CD4-positive, alpha-beta T cell (primary cell): ENCODE data around the gene LAMA3. TPM values are rescaled to one million over a fixed set of nuclear protein-coding genes. Genes with fewer than 3 reads are reported as not detected.
A peak's percentile ranks its signal among the peaks of the same experiment; 100 is the strongest.

Source experiments
- ATAC-seq: fragments of 200-7000 bp; cut with Tn5 transposase; one replicate; pipeline ENCODE4 v1.10.0; 2022; ENCODE audit warnings: mild to moderate bottlenecking; ENCODE audit not compliant: poor library complexity
- CTCF ChIA-PET: fragments of 350-600 bp; sonication (Branson Sonifier 250); formaldehyde crosslinking; loops from one replicate; lab custom pipeline; 2021; ENCODE audit warnings: antibody characterized with exemption, inconsistent platforms; lab: Charles Lee
- POLR2A ChIA-PET: fragments of 350-600 bp; sonication (Branson Sonifier 250); formaldehyde crosslinking; loops from one replicate; lab custom pipeline; 2021; ENCODE audit warnings: antibody characterized with exemption, inconsistent platforms; lab: Charles Lee
- DNase-seq, 14 experiments: peaks; one replicate each; pipeline ENCODE4 v3.0.0-alpha.2; 2013 to 2020; ENCODE audit warnings: mixed read lengths in 2 of 14
- H3K27ac ChIP-seq, 2 donors: one replicate each; pipeline versions ENCODE4 v1.5.1 to v1.7.0; 2013; ENCODE audit warnings: low read length in 2 of 2, low read depth in 1 of 2, mild to moderate bottlenecking in 1 of 2
- H3K27me3 ChIP-seq, 2 experiments: 1 replicate in 1 of 2; 2 replicates in 1 of 2; pipeline versions ENCODE4 v1.6.1 to v1.7.0; 2013; ENCODE audit warnings: low read length in 2 of 2, control low read depth in 1 of 2, mild to moderate bottlenecking in 1 of 2, moderate library complexity in 1 of 2; ENCODE audit not compliant: insufficient read depth in 2 of 2, control insufficient read depth in 1 of 2
- H3K36me3 ChIP-seq: one replicate; pipeline ENCODE4 v1.6.1; 2013; ENCODE audit warnings: low read length, control low read depth; ENCODE audit not compliant: insufficient read depth
- H3K4me1 ChIP-seq: one replicate; pipeline ENCODE4 v1.6.1; 2013; ENCODE audit warnings: low read length, control low read depth; ENCODE audit not compliant: insufficient read depth
- H3K4me3 ChIP-seq: one replicate; pipeline ENCODE4 v1.5.1; 2013; ENCODE audit warnings: mild to moderate bottlenecking, low read length, moderate library complexity
- H3K9me3 ChIP-seq, 2 experiments: 1 replicate in 1 of 2; 2 replicates in 1 of 2; pipeline versions ENCODE4 v1.6.1 to v1.7.0; 2013; ENCODE audit warnings: low read length in 2 of 2, mild to moderate bottlenecking in 2 of 2, control low read depth in 1 of 2, moderate library complexity in 1 of 2; ENCODE audit not compliant: control insufficient read depth in 1 of 2, insufficient read depth in 1 of 2
- H3K27ac Mint-ChIP-seq: one replicate; pipeline ENCODE4 v1.8.0; 2020; ENCODE audit warnings: mixed read lengths
- H3K27me3 Mint-ChIP-seq: one replicate; pipeline ENCODE4 v1.8.0; 2021; ENCODE audit warnings: mixed read lengths
- H3K36me3 Mint-ChIP-seq: one replicate; pipeline ENCODE4 v1.8.0; 2021; ENCODE audit warnings: low read depth, mixed read lengths
- H3K4me1 Mint-ChIP-seq: one replicate; pipeline ENCODE4 v1.8.0; 2021; ENCODE audit warnings: low read depth, mixed read lengths
- H3K4me3 Mint-ChIP-seq: one replicate; pipeline ENCODE4 v1.8.0; 2020; ENCODE audit warnings: mild to moderate bottlenecking, mixed read lengths
- H3K9me3 Mint-ChIP-seq: one replicate; pipeline ENCODE4 v1.8.0; 2020; ENCODE audit warnings: mixed read lengths
- intact Hi-C, 2 experiments: fragments of 100-400 bp; cut with DNase I in 1 of 2; cut with micrococcal nuclease in 1 of 2; formaldehyde crosslinking; loops; one replicate each; pipeline versions ENCODE4 v1.15.1 to v1.9.0; 2023 to 2025; cut with DNase I, micrococcal nuclease
- total RNA-seq, 174 experiments: library from RNA in 2 of 174; stranded (reverse) in 2 of 174; gene quantifications; one replicate each; pipeline ENCODE4 v1.2.3 and lab custom pipeline; 2021 to 2026
- TF ChIP-seq, protein P1 (sequence below): fragments of 200-600 bp; IDR thresholded peaks from one replicate; pipeline ENCODE4 v1.8.0; 2022; ENCODE audit warnings: antibody characterized with exemption, mild to moderate bottlenecking

The LAMA3 gene
- total RNA-seq, 2 experiments from 2014 or later: 0.19 TPM; not detected in 1

DNA sequence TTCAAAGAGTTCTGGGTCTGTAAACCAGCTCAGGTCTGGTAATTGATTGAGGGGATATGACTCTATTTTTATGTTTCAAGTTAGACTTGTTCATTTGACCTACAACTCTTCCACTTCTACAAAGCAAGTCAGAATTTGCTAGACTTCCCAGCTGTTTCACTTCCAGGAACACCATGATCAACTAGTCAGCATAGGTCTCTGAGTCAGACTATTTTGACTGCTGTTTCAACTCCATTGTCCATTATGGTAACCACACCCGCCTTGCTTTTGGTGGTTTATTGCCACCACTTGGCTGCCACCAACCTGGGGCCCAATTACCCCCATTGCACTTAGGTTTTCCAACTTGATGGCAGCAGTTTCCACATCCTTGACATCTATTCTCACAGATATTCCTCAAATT is 116.6 kb downstream of the LAMA3 start:
- no peak for ATAC-seq
- intact Hi-C loops: no loop called here
- Histone ChIP-seq H3K27ac (no peak overlapping the region), H3K4me3 (no peak overlapping the region), H3K36me3 (no peaks in the 10 kb centered on the region), H3K9me3 (no peaks in the 10 kb centered on the region), H3K27me3 (no peaks in the 10 kb centered on the region), H3K4me1 (peaks cover 8% of the 10 kb centered on the region)
- H3K4me1 Mint-ChIP-seq: peaks cover 10% of the 10 kb centered on the region
- POLR2A ChIA-PET: no interaction called here
- TF ChIP-seq, protein P1, sequence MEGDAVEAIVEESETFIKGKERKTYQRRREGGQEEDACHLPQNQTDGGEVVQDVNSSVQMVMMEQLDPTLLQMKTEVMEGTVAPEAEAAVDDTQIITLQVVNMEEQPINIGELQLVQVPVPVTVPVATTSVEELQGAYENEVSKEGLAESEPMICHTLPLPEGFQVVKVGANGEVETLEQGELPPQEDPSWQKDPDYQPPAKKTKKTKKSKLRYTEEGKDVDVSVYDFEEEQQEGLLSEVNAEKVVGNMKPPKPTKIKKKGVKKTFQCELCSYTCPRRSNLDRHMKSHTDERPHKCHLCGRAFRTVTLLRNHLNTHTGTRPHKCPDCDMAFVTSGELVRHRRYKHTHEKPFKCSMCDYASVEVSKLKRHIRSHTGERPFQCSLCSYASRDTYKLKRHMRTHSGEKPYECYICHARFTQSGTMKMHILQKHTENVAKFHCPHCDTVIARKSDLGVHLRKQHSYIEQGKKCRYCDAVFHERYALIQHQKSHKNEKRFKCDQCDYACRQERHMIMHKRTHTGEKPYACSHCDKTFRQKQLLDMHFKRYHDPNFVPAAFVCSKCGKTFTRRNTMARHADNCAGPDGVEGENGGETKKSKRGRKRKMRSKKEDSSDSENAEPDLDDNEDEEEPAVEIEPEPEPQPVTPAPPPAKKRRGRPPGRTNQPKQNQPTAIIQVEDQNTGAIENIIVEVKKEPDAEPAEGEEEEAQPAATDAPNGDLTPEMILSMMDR: no peak
- H3K27ac Mint-ChIP-seq: no peak overlapping the region
- CTCF ChIA-PET: no interaction called here
- no peak for DNase-seq
- no peak overlapping the region for H3K4me3 Mint-ChIP-seq
- no peaks in the 10 kb centered on the region for H3K27me3 Mint-ChIP-seq
- no peaks in the 10 kb centered on the region for H3K36me3 Mint-ChIP-seq
- H3K9me3 Mint-ChIP-seq: no peaks in the 10 kb centered on the region

DNA sequence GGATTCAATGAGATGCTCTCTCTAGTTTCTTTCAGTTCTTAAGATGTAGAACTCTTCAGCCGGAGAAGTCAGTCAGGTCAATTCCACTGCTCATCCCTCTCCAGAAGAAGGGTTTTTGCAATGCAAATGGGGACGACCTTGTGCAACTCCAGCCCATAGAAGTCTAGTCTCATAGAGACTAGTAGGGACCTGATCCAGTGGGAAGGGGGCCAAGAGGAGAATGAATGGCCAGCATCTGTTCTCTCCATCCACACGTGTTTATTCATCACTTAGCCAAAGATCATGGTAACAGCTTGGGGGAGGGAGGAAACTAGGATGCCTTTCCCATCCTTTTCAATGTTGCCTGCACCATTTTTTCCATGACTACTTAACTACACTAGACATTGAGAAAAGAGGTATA is 120.2 kb downstream of the LAMA3 start:
- TF ChIP-seq, protein P1: no peak
- no peaks in the 10 kb centered on the region for H3K36me3 ChIP-seq
- no peak overlapping the region for H3K4me3 ChIP-seq
- no peaks in the 10 kb centered on the region for H3K9me3 ChIP-seq
- DNase-seq: no peak
- Mint-ChIP-seq H3K4me1 (peaks cover 11% of the 10 kb centered on the region), H3K4me3 (no peak overlapping the region), H3K27ac (no peak overlapping the region), H3K36me3 (no peaks in the 10 kb centered on the region), H3K27me3 (no peaks in the 10 kb centered on the region), H3K9me3 (no peaks in the 10 kb centered on the region)
- H3K4me1 ChIP-seq: peaks cover 9% of the 10 kb centered on the region
- ChIA-PET CTCF (no interaction called here), POLR2A (no interaction called here)
- ATAC-seq: no peak
- intact Hi-C loops: no loop called here
- H3K27ac ChIP-seq: no peak overlapping the region
- H3K27me3 ChIP-seq: no peaks in the 10 kb centered on the region

DNA sequence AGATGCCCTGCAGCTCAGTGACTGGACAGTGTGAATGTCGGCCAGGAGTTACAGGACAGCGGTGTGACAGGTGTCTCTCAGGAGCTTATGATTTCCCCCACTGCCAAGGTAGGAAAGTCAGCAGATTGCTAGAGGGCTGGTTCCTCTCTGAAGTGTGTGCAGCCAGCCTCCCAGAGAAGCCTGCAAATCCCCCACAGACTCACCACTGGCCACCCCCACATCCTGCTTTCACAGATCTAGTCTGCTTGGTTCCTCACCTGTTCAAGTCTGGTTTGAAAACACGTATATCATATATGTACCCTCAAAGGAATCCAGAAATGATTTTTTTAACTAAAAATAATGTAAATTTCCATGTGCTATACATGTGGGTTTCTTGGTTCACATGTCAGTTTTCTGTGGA is 121.1 kb downstream of the LAMA3 start:
- Mint-ChIP-seq H3K27me3 (no peaks in the 10 kb centered on the region), H3K4me3 (no peak overlapping the region), H3K36me3 (no peaks in the 10 kb centered on the region), H3K27ac (no peak overlapping the region), H3K4me1 (peaks cover 11% of the 10 kb centered on the region), H3K9me3 (no peaks in the 10 kb centered on the region)
- ChIA-PET POLR2A (no interaction called here), CTCF (interaction anchor here (0.5 to 0.8 kb wide), 2 partner anchors 98 to 188 kb away, joined by 3 read pairs; no protein-coding TSS in a partner anchor)
- Histone ChIP-seq H3K27ac (no peak overlapping the region), H3K27me3 (no peaks in the 10 kb centered on the region), H3K4me3 (no peak overlapping the region), H3K4me1 (peaks cover 9% of the 10 kb centered on the region), H3K9me3 (no peaks in the 10 kb centered on the region), H3K36me3 (no peaks in the 10 kb centered on the region)
- TF ChIP-seq, protein P1: no peak
- DNase-seq: peak in 10 of 14 experiments; percentile 4 to 46 (median 26)
- ATAC-seq: peak; percentile 86
- intact Hi-C loops: loop anchor here (5.0 kb wide), 5 partner anchors 107 to 678 kb away; no protein-coding TSS in a partner anchor
